GM18873 (cell line): ENCODE data around the gene OAS1.
"Not testable (repeated sequence)": the region's sequence is repeated elsewhere in the genome, so short reads cannot be mapped to it uniquely, and the experiment has no call there.

Experiments
- ATAC-seq: cut with Tn5 transposase; IDR thresholded peaks from one replicate; pipeline ENCODE4 v1.9.1; 2021; ENCODE audit warnings: mild to moderate bottlenecking, moderate library complexity, moderate number of reproducible peaks; ENCODE audit not compliant: unreplicated experiment, low FRiP score

OAS1 gene

GRCh38 chr12:112933129-112933505, 26.4 kb downstream of the OAS1 start:
- no peak for ATAC-seq

- no peak for ATAC-seq
Observed at GRCh38 chr12:112936264-112936663, 29.5 kb downstream of the OAS1 start.

DNA sequence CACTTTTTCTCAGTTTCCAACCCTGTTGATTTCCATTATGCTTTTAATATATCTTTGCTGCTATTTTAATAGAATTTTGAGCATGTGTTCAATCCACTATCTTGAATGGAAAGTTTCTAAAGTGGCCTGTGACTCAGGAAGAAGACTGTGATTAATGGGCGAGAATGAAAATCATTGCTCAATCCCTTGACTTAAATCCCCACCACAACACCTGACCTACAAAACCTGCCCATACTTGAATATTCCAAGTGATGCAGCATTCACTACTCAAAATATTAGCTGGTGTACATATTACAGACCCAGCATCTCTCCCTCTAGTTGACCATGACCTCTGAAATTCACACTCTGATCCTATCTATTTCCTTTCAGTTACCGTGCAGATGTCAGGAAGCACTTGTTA, 30.2 kb downstream of the OAS1 start:
- no peak for ATAC-seq

DNA sequence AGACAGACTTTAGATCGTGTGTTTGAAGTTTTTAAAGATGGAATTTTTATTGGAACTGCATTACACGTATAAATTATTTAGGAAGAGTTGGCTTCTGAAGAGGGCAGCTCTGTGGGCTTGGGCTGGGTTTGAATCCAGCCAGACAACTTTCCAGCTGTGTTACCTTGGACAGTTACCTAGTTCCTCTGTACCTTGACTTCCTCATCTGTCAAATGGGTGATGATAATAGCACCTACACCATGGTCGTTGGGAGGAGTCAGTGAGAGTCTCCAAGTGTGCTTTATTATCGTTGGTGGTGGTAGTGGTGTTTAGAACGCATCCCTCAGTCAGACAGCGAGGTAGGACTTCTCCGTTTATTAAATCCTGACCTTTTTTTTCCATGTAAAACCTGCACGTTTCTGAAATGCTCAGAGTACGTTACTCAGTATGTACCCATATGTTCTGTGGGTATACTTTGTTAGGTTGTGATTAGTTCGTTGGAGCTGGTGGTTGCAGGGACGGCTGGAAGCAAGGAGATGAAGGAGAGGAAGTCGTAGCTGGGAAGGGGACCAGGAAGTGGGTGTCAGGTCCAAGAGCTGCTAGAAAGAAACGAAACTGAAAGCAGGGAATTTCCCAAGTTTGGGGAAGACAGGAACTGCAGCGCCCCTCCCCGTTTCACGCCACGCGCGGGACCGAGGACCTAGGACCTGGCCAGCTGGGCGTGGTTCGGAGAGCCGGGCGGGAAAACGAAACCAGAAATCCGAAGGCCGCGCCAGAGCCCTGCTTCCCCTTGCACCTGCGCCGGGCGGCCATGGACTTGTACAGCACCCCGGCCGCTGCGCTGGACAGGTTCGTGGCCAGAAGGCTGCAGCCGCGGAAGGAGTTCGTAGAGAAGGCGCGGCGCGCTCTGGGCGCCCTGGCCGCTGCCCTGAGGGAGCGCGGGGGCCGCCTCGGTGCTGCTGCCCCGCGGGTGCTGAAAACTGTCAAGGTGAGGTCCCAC, 31.3 kb downstream of the OAS1 start, which contains the start of gene OAS3:
Gene OAS3 (plus strand): TSS at position 734 of the 979 bp plus-strand sequence. CDS start 57 bp downstream, at position 791.
- ATAC-seq = no peak

GRCh38 chr12:112938751-112939150, 32.0 kb downstream of the OAS1 start:
- ATAC-seq = no peak

GRCh38 chr12:112939761-112940381, 33.1 kb downstream of the OAS1 start:
- ATAC-seq = no peak

DNA sequence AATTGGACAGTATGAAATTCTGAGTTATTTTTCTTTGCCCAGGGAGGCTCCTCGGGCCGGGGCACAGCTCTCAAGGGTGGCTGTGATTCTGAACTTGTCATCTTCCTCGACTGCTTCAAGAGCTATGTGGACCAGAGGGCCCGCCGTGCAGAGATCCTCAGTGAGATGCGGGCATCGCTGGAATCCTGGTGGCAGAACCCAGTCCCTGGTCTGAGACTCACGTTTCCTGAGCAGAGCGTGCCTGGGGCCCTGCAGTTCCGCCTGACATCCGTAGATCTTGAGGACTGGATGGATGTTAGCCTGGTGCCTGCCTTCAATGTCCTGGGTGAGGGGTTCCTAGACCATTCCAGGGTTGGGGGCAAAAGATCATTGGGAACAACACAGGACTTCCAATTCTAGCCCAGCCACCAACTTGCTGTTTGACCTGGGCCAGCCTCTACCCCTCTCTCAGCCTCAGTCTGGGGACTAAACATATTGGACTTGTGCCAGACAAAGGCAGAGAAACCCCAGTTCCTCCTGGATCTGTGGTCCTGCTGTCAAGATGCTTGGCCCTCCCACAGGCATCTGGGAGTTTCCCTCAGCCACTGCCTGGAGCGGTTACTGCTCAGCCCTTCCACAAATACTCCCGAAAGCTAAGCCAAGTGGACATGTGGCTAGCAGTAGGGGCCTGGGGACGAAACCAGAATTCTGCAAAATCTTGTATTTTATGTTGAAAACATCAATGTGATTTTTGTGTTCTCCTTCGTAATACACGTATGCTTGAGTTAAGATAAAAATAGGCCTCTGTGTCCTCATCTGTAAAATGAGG, 35.0 kb downstream of the OAS1 start:
- no peak for ATAC-seq

- ATAC-seq = no peak
Observed at GRCh38 chr12:112942572-112942971, 35.8 kb downstream of the OAS1 start.

GRCh38 chr12:112944024-112944690, 37.4 kb downstream of the OAS1 start:
- no peak for ATAC-seq

- no peak for ATAC-seq
Observed at GRCh38 chr12:112945515-112945914, 38.8 kb downstream of the OAS1 start.

DNA sequence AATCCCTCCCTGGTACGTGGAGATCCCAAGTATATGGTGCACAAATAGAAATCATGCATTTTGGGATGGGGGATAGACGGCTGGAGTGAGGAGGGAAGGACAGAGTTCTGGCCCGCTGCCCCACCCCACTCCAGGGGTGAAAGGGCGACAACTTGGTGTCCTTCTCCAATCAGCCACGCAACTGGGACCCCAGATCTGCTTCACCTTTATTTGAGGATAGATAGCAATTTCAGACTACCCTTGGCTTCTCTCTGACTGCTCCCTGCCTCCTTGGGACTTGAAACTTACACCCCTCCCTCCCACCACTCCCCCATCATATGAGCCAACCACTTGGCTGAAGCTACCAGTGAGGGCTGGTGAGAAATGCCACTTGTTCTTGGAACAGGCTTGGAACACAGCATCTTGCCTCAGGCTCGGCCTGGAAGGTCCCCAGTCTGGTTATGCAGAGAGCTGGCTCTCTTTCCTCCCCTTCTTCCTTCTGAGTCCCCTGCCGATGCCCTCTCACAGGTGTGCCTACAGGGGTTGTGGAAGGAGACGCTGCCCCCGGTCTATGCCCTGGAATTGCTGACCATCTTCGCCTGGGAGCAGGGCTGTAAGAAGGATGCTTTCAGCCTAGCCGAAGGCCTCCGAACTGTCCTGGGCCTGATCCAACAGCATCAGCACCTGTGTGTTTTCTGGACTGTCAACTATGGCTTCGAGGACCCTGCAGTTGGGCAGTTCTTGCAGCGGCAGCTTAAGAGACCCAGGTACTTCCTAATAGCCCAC, 39.7 kb downstream of the OAS1 start:
- no peak for ATAC-seq

DNA sequence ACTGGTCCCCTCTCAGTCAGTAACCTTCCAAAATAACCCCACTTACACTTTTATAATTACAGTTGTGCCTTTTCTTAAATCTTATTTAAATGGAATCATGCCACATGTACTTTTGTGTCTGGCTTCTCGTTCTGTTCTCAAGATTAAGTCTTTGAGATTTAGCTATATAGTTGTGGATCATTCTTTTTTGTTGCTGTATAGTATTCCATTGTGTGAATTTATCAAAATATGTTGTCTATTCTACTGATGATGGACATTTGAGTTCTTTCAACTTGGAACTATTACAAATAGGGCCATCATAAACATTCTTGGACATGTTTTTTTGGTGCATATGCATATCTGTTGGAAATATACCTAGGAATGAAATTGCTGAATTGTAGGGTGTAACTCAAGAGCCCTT, 40.6 kb downstream of the OAS1 start:
- ATAC-seq = no peak

DNA sequence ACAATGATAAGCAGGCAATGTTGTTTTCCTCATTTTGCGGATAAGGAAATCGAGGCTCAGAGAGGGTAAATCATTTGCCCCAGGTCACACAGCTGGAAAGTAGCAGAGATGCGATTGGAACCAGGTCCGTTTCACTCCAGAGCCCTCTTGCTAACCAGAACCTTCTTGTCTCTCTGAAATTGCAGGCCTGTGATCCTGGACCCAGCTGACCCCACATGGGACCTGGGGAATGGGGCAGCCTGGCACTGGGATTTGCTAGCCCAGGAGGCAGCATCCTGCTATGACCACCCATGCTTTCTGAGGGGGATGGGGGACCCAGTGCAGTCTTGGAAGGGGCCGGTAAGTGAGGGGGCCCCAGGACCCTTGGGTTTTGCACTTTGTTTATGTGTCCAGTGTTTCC, 41.0 kb downstream of the OAS1 start:
- ATAC-seq = no peak

- ATAC-seq = no peak
Observed at GRCh38 chr12:112948806-112949205, 42.0 kb downstream of the OAS1 start.

- no peak for ATAC-seq
Observed at GRCh38 chr12:112950701-112951100, 43.9 kb downstream of the OAS1 start.

DNA sequence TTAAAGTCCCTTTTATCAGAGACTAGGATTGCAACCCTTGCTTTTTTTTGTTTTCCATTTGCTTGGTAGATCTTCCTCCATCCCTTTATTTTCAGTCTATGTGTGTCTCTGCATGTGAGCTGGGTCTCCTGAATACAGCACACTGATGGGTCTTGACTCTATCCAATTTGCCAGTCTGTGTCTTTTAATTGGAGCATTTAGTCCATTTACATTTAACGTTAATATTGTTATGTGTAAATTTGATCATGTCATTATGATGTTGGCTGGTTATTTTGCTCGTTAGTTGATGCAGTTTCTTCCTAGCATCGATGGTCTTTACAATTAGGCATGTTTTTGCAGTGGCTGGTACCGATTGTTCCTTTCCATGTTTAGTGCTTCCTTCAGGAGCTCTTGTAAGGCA, 50.4 kb downstream of the OAS1 start:
- not testable (repeated sequence) for ATAC-seq

- ATAC-seq = no peak
Observed at GRCh38 chr12:112961074-112961473, 54.3 kb downstream of the OAS1 start.

- ATAC-seq = no peak
Observed at GRCh38 chr12:112961536-112961935, 54.8 kb downstream of the OAS1 start.

DNA sequence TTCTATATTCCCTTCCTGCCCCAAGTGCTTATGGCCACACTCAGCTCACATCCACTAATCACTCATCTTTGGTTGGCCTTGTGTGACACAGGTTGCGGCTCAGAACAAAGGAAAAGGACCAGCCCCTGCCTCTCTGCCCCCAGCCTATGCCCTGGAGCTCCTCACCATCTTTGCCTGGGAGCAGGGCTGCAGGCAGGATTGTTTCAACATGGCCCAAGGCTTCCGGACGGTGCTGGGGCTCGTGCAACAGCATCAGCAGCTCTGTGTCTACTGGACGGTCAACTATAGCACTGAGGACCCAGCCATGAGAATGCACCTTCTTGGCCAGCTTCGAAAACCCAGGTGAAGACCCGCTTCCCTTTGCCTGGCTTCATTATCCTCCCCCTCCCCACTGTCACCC, 55.8 kb downstream of the OAS1 start:
- ATAC-seq = no peak
